NCI-H1436 (cell line): ENCODE measurements around the gene TAF12.
"Not testable (repeated sequence)": the region's sequence is repeated elsewhere in the genome, so short reads cannot be mapped to it uniquely, and the experiment has no call there.

Source experiments
- DNase-seq: peaks from one replicate; lab custom pipeline; 2025; lab: John Stamatoyannopoulos, UW

Gene TAF12

GRCh38 chr1:28642847-28643635 lies at the start of gene TAF12:
Gene TAF12 (minus strand): TSS chr1:28643067. CDS start chr1:28622081, 20,986 bp downstream.
- DNase-seq: peak; percentile 90

GRCh38 chr1:28691627-28692026 lies 48.8 kb upstream of the TAF12 start:
- not testable (repeated sequence) for DNase-seq

GRCh38 chr1:28684937-28685336 lies 42.1 kb upstream of the TAF12 start:
- no peak for DNase-seq

GRCh38 chr1:28682840-28683239 lies 40.0 kb upstream of the TAF12 start:
- no peak for DNase-seq

GRCh38 chr1:28680151-28680550 lies 37.3 kb upstream of the TAF12 start:
- no peak for DNase-seq

- DNase-seq: no peak
Measured at GRCh38 chr1:28675924-28676257, 33.0 kb upstream of the TAF12 start.

- not testable (repeated sequence) for DNase-seq
Measured at GRCh38 chr1:28672971-28673370, 30.1 kb upstream of the TAF12 start.

GRCh38 chr1:28671254-28671780 lies 28.4 kb upstream of the TAF12 start:
- DNase-seq: no peak

- DNase-seq: peak; percentile 35
Measured at GRCh38 chr1:28668956-28669723, 26.3 kb upstream of the TAF12 start.

- DNase-seq: peak; percentile 89
Measured at GRCh38 chr1:28668191-28668955, 25.5 kb upstream of the TAF12 start, which contains the start of gene GMEB1. Gene GMEB1 (plus strand): TSS chr1:28668784. CDS start chr1:28683613, 14,829 bp downstream.

GRCh38 chr1:28666806-28667205 lies 23.9 kb upstream of the TAF12 start:
- no peak for DNase-seq

GRCh38 chr1:28663871-28664470 lies 21.1 kb upstream of the TAF12 start:
- DNase-seq: no peak

- DNase-seq: no peak
Measured at GRCh38 chr1:28656335-28656734, 13.5 kb upstream of the TAF12 start.

- DNase-seq: not testable (repeated sequence)
Measured at GRCh38 chr1:28655448-28656311, 12.8 kb upstream of the TAF12 start.

- not testable (repeated sequence) for DNase-seq
Measured at GRCh38 chr1:28653870-28654269, 11.0 kb upstream of the TAF12 start.

GRCh38 chr1:28653063-28653462 lies 10.2 kb upstream of the TAF12 start:
- not testable (repeated sequence) for DNase-seq

- DNase-seq: peak; percentile 92
Measured at GRCh38 chr1:28648474-28649198, 5.8 kb upstream of the TAF12 start, which contains the start of gene RNU11. Gene RNU11 (plus strand): TSS chr1:28648600.

- peak; percentile 90 for DNase-seq
Measured at GRCh38 chr1:28648008-28648473, 5.2 kb upstream of the TAF12 start.

- DNase-seq: no peak
Measured at GRCh38 chr1:28646040-28646439, 3.2 kb upstream of the TAF12 start.

GRCh38 chr1:28645406-28645805 lies 2.5 kb upstream of the TAF12 start:
- not testable (repeated sequence) for DNase-seq
